SH-SY5Y (cell line): ENCODE measurements around the gene DHCR24.

Source experiments
- GATA2 ChIP-seq: IDR thresholded peaks from 2 replicates; pipeline ENCODE4 v1.6.1; 2011; ENCODE audit warnings: mild to moderate bottlenecking, low read depth, low read length
- GATA3 ChIP-seq: IDR thresholded peaks from 2 replicates; pipeline ENCODE4 v1.6.1; 2011; ENCODE audit warnings: low read depth, mild to moderate bottlenecking, low read length, moderate library complexity

DHCR24 gene

DNA sequence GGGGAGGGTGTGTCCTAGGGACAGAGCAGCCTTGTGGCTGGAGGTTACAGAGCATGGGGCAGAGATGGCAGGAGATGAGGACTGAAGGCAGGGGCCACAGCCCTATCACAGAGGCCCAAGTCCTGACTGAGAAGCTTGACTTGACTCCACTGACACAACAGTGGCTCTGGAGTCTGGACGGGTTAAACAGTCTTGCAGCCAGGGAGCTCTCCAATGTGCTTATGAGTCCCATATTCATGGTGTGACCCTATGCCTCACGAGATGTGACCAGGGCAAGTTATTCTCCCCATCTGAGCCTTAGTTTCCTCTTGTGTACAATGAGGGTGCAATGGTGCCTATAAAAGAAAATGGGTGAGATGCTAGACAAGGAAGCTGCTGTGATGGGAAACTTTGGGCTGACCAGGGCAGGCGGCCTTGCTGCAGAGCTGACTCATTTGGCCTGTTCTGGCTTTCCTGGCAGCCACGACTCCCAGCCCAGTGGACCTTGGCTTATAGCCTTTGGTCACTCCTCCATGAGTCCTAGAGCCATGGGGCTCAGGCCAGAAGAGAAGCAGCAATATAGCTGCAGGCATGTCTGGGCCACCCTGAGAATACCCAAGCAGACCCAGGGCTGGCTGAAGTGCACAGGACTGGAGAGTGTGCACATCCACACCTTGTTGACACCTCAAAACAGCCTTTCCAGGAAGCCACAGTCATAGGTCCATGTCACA, 83.1 kb downstream of the DHCR24 start:
- TF ChIP-seq GATA3: no peak
- no peak for TF ChIP-seq GATA2

GRCh38 chr1:54800899-54801759, 85.9 kb downstream of the DHCR24 start, which contains the start of gene TTC22:
TSS of gene TTC22 (minus strand) at chr1:54801323. CDS start at chr1:54801163, 160 bp downstream.
- no peak for TF ChIP-seq GATA3
- no peak for TF ChIP-seq GATA2

- TF ChIP-seq GATA2: no peak
- TF ChIP-seq GATA3: no peak
Measured at GRCh38 chr1:54800041-54800898, 86.7 kb downstream of the DHCR24 start.
